ENCODE results near the gene CBY1.

The CBY1 gene

GRCh38 chr22:38698407-38699094, 42.1 kb downstream of the CBY1 start:
- no peak overlapping the region for H3K4me3 ChIP-seq (ENCODE audit: low read length)
- DNase-seq (ENCODE audit: low read depth, low spot score) = no peak

DNA sequence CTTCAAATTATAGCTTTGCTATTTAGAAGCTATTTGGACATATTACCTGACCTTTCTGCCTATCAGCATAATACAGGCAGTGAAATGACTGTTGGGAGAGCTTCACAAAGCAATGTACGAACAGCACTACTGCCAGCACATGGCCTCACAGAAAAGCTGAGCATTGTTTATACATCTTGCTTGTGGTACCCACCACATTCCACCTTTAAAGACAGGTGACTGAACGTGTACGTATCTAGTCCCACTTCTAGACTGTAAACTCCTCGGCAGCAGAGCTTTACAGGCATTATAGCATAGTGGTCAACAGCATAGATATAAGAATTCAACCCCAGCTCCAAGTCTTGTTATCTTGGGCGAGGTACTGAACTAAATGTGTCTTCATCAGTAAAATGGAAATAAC, 42.7 kb downstream of the CBY1 start:
- no peak overlapping the region for H3K4me3 ChIP-seq (ENCODE audit: low read length)
- DNase-seq (ENCODE audit: low read depth, low spot score) = no peak

DNA sequence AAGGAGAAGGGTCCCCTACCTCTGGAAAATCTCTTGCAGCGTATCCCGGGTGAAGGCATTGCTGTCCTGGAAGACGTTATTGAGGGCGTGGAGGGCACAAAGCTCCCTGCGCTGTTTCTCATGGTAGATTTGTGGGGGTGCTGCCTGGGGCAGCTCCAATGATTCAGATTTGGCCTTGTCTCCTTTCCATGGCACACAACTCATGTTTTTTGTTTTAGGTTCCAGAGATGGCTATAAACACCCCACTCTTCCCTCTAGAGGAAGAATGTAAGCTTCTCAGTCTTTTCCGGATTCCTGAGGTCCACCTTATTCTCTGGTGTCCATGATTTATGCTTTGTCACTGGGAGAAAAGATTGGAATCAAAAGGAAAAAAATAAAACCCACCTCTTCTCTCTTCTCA, 43.3 kb downstream of the CBY1 start:
- DNase-seq (ENCODE audit: low read depth, low spot score) = no peak

GRCh38 chr22:38700270-38700788, 43.9 kb downstream of the CBY1 start:
- peak overlapping the region; percentile 75 for H3K4me3 ChIP-seq (ENCODE audit: low read length)
- DNase-seq (ENCODE audit: low read depth, low spot score) = no peak

More for the DNA sequence above, 43.3 kb downstream of the CBY1 start:
- H3K4me3 ChIP-seq (ENCODE audit: low read length) = peak overlapping the region; percentile 75

DNA sequence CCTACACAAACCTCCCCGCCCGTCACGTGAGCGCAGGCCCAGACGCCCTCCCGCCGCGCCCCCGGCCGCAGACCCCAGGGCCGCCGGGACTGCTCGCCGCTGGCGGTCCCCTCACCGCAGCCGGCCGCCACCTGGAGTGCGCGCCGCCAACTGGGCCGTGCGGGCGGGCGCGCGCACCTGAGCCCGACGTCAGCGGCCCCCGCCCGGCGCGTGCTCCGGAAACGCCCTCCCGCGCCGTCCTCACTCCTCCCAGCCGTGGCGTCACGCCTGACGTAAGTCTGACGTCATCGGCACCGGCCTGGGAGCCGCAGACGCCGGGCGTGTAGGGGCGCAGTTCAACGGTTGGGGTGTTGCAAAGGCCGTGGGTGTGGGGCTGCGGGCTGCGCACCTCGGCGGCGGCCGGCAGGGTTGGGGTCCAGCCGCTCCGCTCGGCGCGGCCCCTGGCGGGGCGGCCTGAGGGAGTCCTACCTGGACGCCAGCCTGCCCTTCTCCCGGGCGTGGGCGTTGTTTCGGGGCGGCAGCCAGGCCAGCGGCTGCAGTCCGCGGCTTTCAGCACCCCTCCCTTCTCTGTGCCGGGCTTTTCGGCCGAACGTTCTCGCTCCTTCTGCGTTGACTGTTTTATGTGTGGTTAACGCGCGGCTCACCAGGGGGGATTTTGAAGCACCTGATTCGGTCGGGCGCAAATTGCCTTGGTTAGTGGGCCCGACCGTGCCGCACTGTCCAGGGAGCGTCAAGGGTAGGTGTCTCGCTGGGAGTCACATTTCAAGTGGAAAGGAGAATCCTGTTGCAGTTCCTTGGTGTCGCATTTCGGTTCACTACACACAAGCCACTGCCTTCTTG, 44.6 kb downstream of the CBY1 start, which contains the start of gene JOSD1:
JOSD1 (minus strand) TSS at position 155 of the 840 bp plus-strand sequence. CDS start 956 bp downstream, outside the sequence.
- DNase-seq (ENCODE audit: low read depth, low spot score) = peak; percentile 90
- peak within 1 kb of the TSS; percentile 75 for H3K4me3 ChIP-seq (ENCODE audit: low read length)

GRCh38 chr22:38704654-38705234, 48.3 kb downstream of the CBY1 start:
- peak overlapping the region; percentile 53 for H3K4me3 ChIP-seq (ENCODE audit: low read length)
- no peak for DNase-seq (ENCODE audit: low read depth, low spot score)

GRCh38 chr22:38705235-38706100, 49.0 kb downstream of the CBY1 start, which contains the start of gene GTPBP1:
Gene GTPBP1, plus strand, starts transcription at chr22:38705944. Its CDS starts 12 bp downstream, at chr22:38705956.
- H3K4me3 ChIP-seq (ENCODE audit: low read length) = peak within 1 kb of the TSS; percentile 75
- peak; percentile 100 for DNase-seq (ENCODE audit: low read depth, low spot score)

DNA sequence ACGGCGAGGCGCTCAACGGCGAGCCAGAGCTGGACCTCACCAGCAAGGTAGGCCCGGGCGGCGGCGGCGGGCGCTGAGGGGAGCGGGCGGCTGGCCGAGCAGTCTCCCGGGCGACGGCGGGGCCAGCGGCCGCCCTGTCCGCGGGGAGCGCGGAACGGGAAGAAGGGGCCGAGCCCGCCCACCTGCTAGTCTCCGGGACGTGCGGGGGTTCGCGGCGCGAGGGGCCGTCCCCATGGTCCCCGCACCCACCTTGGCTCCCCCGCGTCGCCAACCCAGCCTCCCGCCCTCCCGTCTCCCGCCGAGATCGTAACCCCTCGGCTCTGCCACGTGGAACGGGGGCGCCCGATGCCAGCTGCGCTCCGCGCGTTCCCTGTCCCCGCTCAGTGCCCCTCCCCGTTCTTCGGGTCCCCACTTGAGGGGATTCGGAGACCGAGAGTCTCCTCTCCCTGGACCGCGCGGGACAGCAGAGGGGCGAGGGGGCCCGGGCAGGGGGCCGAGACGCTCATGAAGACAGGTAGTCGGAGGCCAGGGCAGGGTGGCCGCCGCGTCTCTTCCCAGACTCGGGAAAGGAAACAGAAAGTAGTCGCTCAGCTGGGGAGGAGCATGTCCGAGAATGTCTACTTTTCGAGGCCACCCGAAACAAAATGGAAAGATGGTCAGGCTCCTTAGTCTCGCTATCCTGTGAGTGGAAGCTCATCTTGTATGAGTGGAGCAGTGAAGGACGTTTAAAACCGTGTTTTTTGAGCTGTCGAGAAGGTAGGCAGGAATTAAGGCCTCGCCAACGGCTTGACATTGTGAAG, 49.9 kb downstream of the CBY1 start:
- no peak for DNase-seq (ENCODE audit: low read depth, low spot score)
- H3K4me3 ChIP-seq (ENCODE audit: low read length) = peak overlapping the region; percentile 75

GRCh38 chr22:38706901-38707195, 50.4 kb downstream of the CBY1 start:
- no peak for DNase-seq (ENCODE audit: low read depth, low spot score)
- H3K4me3 ChIP-seq (ENCODE audit: low read length) = peak overlapping the region; percentile 75

GRCh38 chr22:38707346-38707745, 50.9 kb downstream of the CBY1 start:
- H3K4me3 ChIP-seq (ENCODE audit: low read length) = no peak overlapping the region
- DNase-seq (ENCODE audit: low read depth, low spot score) = no peak

DNA sequence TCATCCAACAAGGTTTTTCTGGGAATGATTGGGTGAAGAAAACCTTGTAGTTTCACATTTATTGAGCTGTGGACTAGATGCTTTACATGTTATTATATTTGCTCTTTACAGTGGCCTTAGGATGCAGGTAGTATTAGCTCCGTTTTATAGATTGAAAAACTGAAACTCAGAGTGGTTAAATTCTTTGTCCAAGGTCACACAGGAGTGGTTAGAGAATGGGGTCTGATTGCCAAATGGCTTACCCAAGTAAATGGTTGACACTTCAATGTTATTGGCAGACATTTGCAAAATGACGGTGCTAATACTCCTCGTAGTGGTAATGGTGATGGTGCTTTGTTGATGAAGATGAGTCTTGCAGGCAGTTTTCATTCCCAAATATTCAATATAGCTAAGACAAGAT, 51.5 kb downstream of the CBY1 start:
- no peak for DNase-seq (ENCODE audit: low read depth, low spot score)
- no peak overlapping the region for H3K4me3 ChIP-seq (ENCODE audit: low read length)

GRCh38 chr22:38709306-38709705, 52.9 kb downstream of the CBY1 start:
- H3K4me3 ChIP-seq (ENCODE audit: low read length) = no peak overlapping the region
- DNase-seq (ENCODE audit: low read depth, low spot score) = no peak

DNA sequence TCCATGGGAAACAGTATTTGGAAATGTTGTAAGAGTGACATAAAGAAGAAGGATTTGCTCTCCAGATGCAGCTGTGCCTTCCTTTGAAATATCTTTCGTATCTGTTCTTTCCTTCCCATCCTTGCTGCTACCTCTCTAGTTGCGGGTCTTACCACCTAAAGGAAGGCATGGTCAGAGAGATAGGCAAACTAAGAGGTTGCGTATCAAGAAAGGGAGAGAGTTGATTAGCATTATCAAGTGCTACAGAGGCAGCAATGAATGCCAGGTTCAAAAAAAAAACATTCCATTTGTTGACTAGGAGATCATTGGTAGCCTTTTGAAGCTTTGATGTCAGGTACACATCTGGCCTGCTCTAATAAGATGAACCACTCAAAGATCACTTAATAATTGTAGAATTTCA, 53.9 kb downstream of the CBY1 start:
- H3K4me3 ChIP-seq (ENCODE audit: low read length) = no peak overlapping the region
- no peak for DNase-seq (ENCODE audit: low read depth, low spot score)

GRCh38 chr22:38710866-38711265, 54.4 kb downstream of the CBY1 start:
- no peak overlapping the region for H3K4me3 ChIP-seq (ENCODE audit: low read length)
- no peak for DNase-seq (ENCODE audit: low read depth, low spot score)

DNA sequence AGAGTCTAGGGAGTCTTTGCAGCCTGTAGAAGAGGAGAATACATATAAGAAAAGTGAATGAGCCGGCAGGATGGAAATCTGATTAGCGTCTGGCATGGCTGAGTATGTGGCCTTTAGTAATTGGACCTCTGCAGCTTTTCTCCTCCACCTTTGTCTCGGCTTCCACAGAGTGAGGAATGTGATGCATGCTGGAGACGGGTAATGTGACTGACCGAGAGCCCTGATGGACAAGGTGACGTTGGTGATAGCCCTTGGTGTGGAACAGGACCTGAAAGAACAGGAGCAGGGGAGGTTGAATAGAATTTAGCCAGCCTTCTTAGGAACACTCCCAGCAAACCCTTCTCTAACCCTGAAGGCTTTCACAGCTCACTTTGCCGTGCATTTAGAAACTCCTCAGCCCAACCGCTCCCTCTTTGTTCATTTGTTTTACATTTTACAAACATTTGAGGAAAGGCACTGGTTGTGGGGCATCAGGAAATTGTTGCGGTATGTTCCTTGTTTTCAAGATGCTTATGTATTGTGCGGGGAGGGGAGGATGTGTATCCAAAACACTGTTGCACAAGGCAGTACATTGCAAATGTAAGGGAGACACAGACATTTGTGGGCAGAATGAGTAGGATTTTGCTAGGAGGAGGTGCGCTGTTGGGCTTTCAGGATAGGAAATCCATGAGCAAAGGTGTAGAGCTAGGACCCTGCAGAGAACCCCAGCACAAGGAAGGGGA, 56.2 kb downstream of the CBY1 start:
- no peak for DNase-seq (ENCODE audit: low read depth, low spot score)
- H3K4me3 ChIP-seq (ENCODE audit: low read length) = no peak overlapping the region

DNA sequence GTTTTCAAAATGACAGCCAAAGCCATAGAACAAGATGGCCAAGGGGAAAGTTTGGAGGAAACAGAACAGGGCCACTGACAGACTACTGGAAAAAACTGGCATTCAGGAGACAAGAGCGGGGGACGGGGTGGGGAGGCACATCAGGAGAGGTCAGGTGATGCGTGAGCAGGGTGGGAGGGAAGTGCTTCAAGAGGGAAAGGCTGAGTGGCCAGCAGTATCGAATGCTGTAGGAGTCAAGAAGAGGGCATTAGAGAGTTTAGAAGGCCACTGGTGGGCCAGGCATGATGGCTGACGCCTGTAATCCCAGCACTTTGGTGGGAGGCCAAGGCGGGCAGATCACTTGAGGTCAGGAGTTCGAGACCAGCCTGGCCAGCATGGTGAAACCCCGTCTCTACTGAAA, 57.5 kb downstream of the CBY1 start:
- no peak for DNase-seq (ENCODE audit: low read depth, low spot score)
- no peak overlapping the region for H3K4me3 ChIP-seq (ENCODE audit: low read length)

DNA sequence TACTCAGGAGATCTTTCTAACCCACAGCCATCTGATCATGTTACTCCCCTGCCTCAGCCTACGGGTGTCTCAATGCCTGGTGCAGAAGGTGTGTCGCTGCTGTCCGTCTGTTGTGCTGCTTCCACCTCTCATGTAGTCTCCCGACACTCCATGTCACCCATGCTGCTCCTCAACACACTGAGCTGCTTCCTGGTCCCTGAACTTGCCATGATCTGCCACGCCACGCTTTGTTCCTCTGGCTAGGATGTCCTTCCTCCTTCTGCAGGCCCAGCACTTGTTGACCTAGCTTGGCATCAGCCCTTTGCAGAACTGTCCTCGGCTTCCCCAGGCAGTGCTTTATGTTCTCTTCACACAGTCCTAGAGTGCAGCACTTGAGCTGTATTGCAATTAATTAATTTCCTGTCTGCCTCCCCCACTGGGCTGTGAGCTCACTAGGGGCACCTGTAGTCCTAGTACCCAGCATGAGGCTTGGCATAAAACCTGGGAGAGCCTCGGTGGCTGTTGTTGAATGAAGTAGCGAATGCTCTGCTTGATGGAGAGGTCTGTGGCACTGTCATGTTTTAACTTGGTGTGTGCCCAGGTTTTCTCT, 58.8 kb downstream of the CBY1 start:
- no peak for DNase-seq (ENCODE audit: low read depth, low spot score)
- H3K4me3 ChIP-seq (ENCODE audit: low read length) = no peak overlapping the region

All from Jurkat, Clone E6-1 (cell line).